NOMO-1 (cell line): ENCODE data around the gene ABCG1.

Source experiments
- DNase-seq, 2 experiments: peaks; one replicate each; lab custom pipeline; 2025; ENCODE audit not compliant: unreplicated experiment in 2 of 2; lab: John Stamatoyannopoulos, UW

ABCG1 gene

GRCh38 chr21:42341776-42342542 is 123.0 kb downstream of the ABCG1 start:
- no peak for DNase-seq

GRCh38 chr21:42343101-42343500 is 124.2 kb downstream of the ABCG1 start:
- DNase-seq, result no peak

GRCh38 chr21:42343556-42343955 is 124.6 kb downstream of the ABCG1 start:
- DNase-seq, result no peak

DNA sequence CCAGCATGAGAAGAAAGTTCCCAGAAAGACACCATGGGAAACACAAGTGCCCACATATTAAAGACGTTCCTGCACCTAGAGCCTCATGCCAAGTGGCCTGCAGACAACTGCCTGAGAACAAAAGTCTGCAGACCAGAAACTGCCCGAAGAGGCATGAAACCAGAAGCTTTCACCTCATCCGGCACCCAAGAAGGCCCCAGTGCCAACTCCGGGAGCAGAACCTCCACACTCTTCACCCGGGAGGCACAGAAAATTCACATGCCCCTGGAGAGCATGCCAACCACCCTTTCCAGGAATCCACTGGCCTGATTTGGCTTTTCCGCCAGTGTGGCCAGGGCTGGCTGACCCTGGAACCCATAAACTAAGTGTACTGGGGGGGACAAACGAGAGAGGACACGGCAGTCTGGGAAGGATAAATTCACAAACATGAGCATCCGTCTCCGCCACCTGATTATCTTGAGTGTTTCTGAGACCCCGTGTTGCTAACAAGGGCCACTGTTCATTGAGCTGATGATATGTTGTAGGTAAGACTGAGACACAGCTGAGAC is 125.1 kb downstream of the ABCG1 start:
- no peak for DNase-seq

- DNase-seq, result no peak
These were observed 125.7 kb downstream of the ABCG1 start for GRCh38 chr21:42344631-42345030.

- no peak for DNase-seq
These were observed 127.5 kb downstream of the ABCG1 start for GRCh38 chr21:42346441-42346840.
